ENCODE results near the gene DCDC2C. TPM values are rescaled to one million over a fixed set of nuclear protein-coding genes. Genes with fewer than 3 reads are reported as not detected.
"Not testable (repeated sequence)": the region's sequence is repeated elsewhere in the genome, so short reads cannot be mapped to it uniquely, and the experiment has no call there.

DCDC2C gene
- total and polyA plus RNA-seq, 7 experiments from 2014 or later: not detected

GRCh38 chr2:3806168-3806567 is 102.8 kb downstream of the DCDC2C start:
- H3K27ac Mint-ChIP-seq: no peak overlapping the region
- no peak overlapping the region for H3K4me3 ChIP-seq (ENCODE audit: low read length)
- no peaks in the 10 kb centered on the region for H3K36me3 ChIP-seq (ENCODE audit: control insufficient read depth in 2 of 3, insufficient read depth in 3 of 3, low read length in 3 of 3)
- H3K27me3 ChIP-seq (ENCODE audit: control insufficient read depth in 2 of 2, insufficient read depth in 2 of 2, low read length in 2 of 2): no peaks in the 10 kb centered on the region
- intact Hi-C loops (cut with micrococcal nuclease): no loop called here
- no peaks in the 10 kb centered on the region for H3K4me1 ChIP-seq (ENCODE audit: control insufficient read depth in 2 of 2, insufficient read depth in 2 of 2, low read length in 2 of 2)
- ChIA-PET POLR2A (no interaction called here), CTCF (no interaction called here)
- no peak overlapping the region for H3K27ac ChIP-seq (ENCODE audit: low read depth, low read length)
- peaks cover 0 to 2% (median 0%) of the 10 kb centered on the region in 7 donors for H3K4me1 Mint-ChIP-seq
- H3K4me3 Mint-ChIP-seq: no peak overlapping the region
- DNase-seq: no peak
- H3K9me3 ChIP-seq (ENCODE audit: control insufficient read depth in 2 of 3, low read length in 3 of 3): no peaks in the 10 kb centered on the region
- no peak for ATAC-seq
- peaks cover 0 to 33% (median 8%) of the 10 kb centered on the region in 11 donors for H3K9me3 Mint-ChIP-seq
- no peaks in the 10 kb centered on the region for H3K36me3 Mint-ChIP-seq
- peaks cover 0 to 42% (median 21%) of the 10 kb centered on the region in 5 donors for H3K27me3 Mint-ChIP-seq

- no peaks in the 10 kb centered on the region for H3K27me3 ChIP-seq (ENCODE audit: control insufficient read depth in 2 of 2, insufficient read depth in 2 of 2, low read length in 2 of 2)
- POLR2A ChIA-PET: no interaction called here
- H3K36me3 ChIP-seq (ENCODE audit: control insufficient read depth in 2 of 3, insufficient read depth in 3 of 3, low read length in 3 of 3): no peaks in the 10 kb centered on the region
- ATAC-seq (no peak), DNase-seq (no peak)
- intact Hi-C loops (cut with micrococcal nuclease): no loop called here
- peaks cover 0 to 38% (median 9%) of the 10 kb centered on the region in 11 donors for H3K9me3 Mint-ChIP-seq
- H3K36me3 Mint-ChIP-seq: no peaks in the 10 kb centered on the region
- peaks cover 0 to 36% (median 21%) of the 10 kb centered on the region in 5 donors for H3K27me3 Mint-ChIP-seq
- no peaks in the 10 kb centered on the region for H3K4me1 ChIP-seq (ENCODE audit: control insufficient read depth in 2 of 2, insufficient read depth in 2 of 2, low read length in 2 of 2)
- no peaks in the 10 kb centered on the region for H3K9me3 ChIP-seq (ENCODE audit: control insufficient read depth in 2 of 3, low read length in 3 of 3)
- H3K27ac Mint-ChIP-seq: no peak overlapping the region
- H3K4me3 ChIP-seq (ENCODE audit: low read length): no peak overlapping the region
- H3K4me1 Mint-ChIP-seq: peaks cover 0 to 2% (median 0%) of the 10 kb centered on the region in 7 donors
- no peak overlapping the region for H3K27ac ChIP-seq (ENCODE audit: low read depth, low read length)
- CTCF ChIA-PET: no interaction called here
- no peak overlapping the region for H3K4me3 Mint-ChIP-seq
Observed at GRCh38 chr2:3806730-3807129, 103.4 kb downstream of the DCDC2C start.

GRCh38 chr2:3807853-3808252 is 104.5 kb downstream of the DCDC2C start:
- CTCF ChIA-PET: no interaction called here
- no peak overlapping the region for H3K27ac ChIP-seq (ENCODE audit: low read depth, low read length)
- peaks cover 0 to 2% (median 0%) of the 10 kb centered on the region in 7 donors for H3K4me1 Mint-ChIP-seq
- H3K4me1 ChIP-seq (ENCODE audit: control insufficient read depth in 2 of 2, insufficient read depth in 2 of 2, low read length in 2 of 2): no peaks in the 10 kb centered on the region
- DNase-seq (no peak), ATAC-seq (no peak)
- H3K4me3 Mint-ChIP-seq: no peak overlapping the region
- POLR2A ChIA-PET: no interaction called here
- H3K4me3 ChIP-seq (ENCODE audit: low read length): no peak overlapping the region
- no peak overlapping the region for H3K27ac Mint-ChIP-seq
- intact Hi-C loops (cut with micrococcal nuclease): no loop called here
- no peaks in the 10 kb centered on the region for H3K9me3 ChIP-seq (ENCODE audit: control insufficient read depth in 2 of 3, low read length in 3 of 3)
- no peaks in the 10 kb centered on the region for H3K36me3 ChIP-seq (ENCODE audit: control insufficient read depth in 2 of 3, insufficient read depth in 3 of 3, low read length in 3 of 3)
- H3K27me3 ChIP-seq (ENCODE audit: control insufficient read depth in 2 of 2, insufficient read depth in 2 of 2, low read length in 2 of 2): no peaks in the 10 kb centered on the region
- peaks cover 0 to 28% (median 19%) of the 10 kb centered on the region in 5 donors for H3K27me3 Mint-ChIP-seq
- no peaks in the 10 kb centered on the region for H3K36me3 Mint-ChIP-seq
- peaks cover 0 to 48% (median 9%) of the 10 kb centered on the region in 11 donors for H3K9me3 Mint-ChIP-seq

- CTCF ChIA-PET: no interaction called here
- Histone ChIP-seq H3K4me1 (ENCODE audit: control insufficient read depth in 2 of 2, insufficient read depth in 2 of 2, low read length in 2 of 2) (no peaks in the 10 kb centered on the region), H3K27me3 (ENCODE audit: control insufficient read depth in 2 of 2, insufficient read depth in 2 of 2, low read length in 2 of 2) (no peaks in the 10 kb centered on the region), H3K4me3 (ENCODE audit: low read length) (no peak overlapping the region), H3K27ac (ENCODE audit: low read depth, low read length) (no peak overlapping the region), H3K9me3 (ENCODE audit: control insufficient read depth in 2 of 3, low read length in 3 of 3) (peaks cover 0 to 5% (median 0%) of the 10 kb centered on the region in 3 experiments), H3K36me3 (ENCODE audit: control insufficient read depth in 2 of 3, insufficient read depth in 3 of 3, low read length in 3 of 3) (no peaks in the 10 kb centered on the region)
- H3K27ac Mint-ChIP-seq: no peak overlapping the region
- no peak overlapping the region for H3K4me3 Mint-ChIP-seq
- no peaks in the 10 kb centered on the region for H3K4me1 Mint-ChIP-seq
- H3K9me3 Mint-ChIP-seq: peaks cover 3 to 26% (median 12%) of the 10 kb centered on the region in 11 donors
- DNase-seq (no peak), ATAC-seq (no peak)
- H3K36me3 Mint-ChIP-seq: peaks cover 0 to 8% (median 3%) of the 10 kb centered on the region in 5 donors
- H3K27me3 Mint-ChIP-seq: peaks cover 0 to 10% (median 7%) of the 10 kb centered on the region in 5 donors
- intact Hi-C loops (cut with micrococcal nuclease): no loop called here
- POLR2A ChIA-PET: no interaction called here
Observed at GRCh38 chr2:3814706-3815245, 111.4 kb downstream of the DCDC2C start.

GRCh38 chr2:3817144-3817543 is 113.8 kb downstream of the DCDC2C start:
- H3K27me3 Mint-ChIP-seq: peaks cover 0 to 10% (median 8%) of the 10 kb centered on the region in 5 donors
- H3K4me3 Mint-ChIP-seq; POLR2A ChIA-PET; intact Hi-C loops (cut with micrococcal nuclease); ATAC-seq; H3K27ac Mint-ChIP-seq; H3K9me3 ChIP-seq (ENCODE audit: control insufficient read depth in 2 of 3, low read length in 3 of 3); H3K36me3 Mint-ChIP-seq; DNase-seq; H3K4me1 ChIP-seq (ENCODE audit: control insufficient read depth in 2 of 2, insufficient read depth in 2 of 2, low read length in 2 of 2); H3K27me3 ChIP-seq (ENCODE audit: control insufficient read depth in 2 of 2, insufficient read depth in 2 of 2, low read length in 2 of 2); CTCF ChIA-PET; H3K4me1 Mint-ChIP-seq; H3K4me3 ChIP-seq (ENCODE audit: low read length); H3K27ac ChIP-seq (ENCODE audit: low read depth, low read length); H3K36me3 ChIP-seq (ENCODE audit: control insufficient read depth in 2 of 3, insufficient read depth in 3 of 3, low read length in 3 of 3): not testable (repeated sequence)
- H3K9me3 Mint-ChIP-seq: peaks cover 3 to 31% (median 19%) of the 10 kb centered on the region in 11 donors

- peaks cover 0 to 35% (median 16%) of the 10 kb centered on the region in 11 donors for H3K9me3 Mint-ChIP-seq
- Histone ChIP-seq H3K4me3 (ENCODE audit: low read length) (no peak overlapping the region), H3K9me3 (ENCODE audit: control insufficient read depth in 2 of 3, low read length in 3 of 3) (no peaks in the 10 kb centered on the region), H3K27ac (ENCODE audit: low read depth, low read length) (no peak overlapping the region), H3K27me3 (ENCODE audit: control insufficient read depth in 2 of 2, insufficient read depth in 2 of 2, low read length in 2 of 2) (no peaks in the 10 kb centered on the region), H3K4me1 (ENCODE audit: control insufficient read depth in 2 of 2, insufficient read depth in 2 of 2, low read length in 2 of 2) (no peaks in the 10 kb centered on the region), H3K36me3 (ENCODE audit: control insufficient read depth in 2 of 3, insufficient read depth in 3 of 3, low read length in 3 of 3) (no peaks in the 10 kb centered on the region)
- DNase-seq (no peak), ATAC-seq (no peak)
- H3K36me3 Mint-ChIP-seq: peaks cover 0 to 5% (median 0%) of the 10 kb centered on the region in 5 donors
- POLR2A ChIA-PET: no interaction called here
- no peak overlapping the region for H3K27ac Mint-ChIP-seq
- CTCF ChIA-PET: no interaction called here
- H3K27me3 Mint-ChIP-seq: peaks cover 0 to 13% (median 3%) of the 10 kb centered on the region in 5 donors
- intact Hi-C loops (cut with micrococcal nuclease): no loop called here
- H3K4me3 Mint-ChIP-seq: no peak overlapping the region
- no peaks in the 10 kb centered on the region for H3K4me1 Mint-ChIP-seq
Observed at GRCh38 chr2:3823748-3824147, 120.4 kb downstream of the DCDC2C start.
